ENCODE results near the gene MS4A4E.

GRCh38 chr11:60241786-60242185 is 1.2 kb downstream of the MS4A4E start:
- no peak for TF ChIP-seq KLF9 (tag by site-specific recombination; IDR thresholded peaks at IDR 0.05; ENCODE audit: low read depth)
- TF ChIP-seq CTCF (tag by site-specific recombination; IDR thresholded peaks at IDR 0.05): no peak

All from HEK293 (cell line).